Muscle of leg (tissue), 11 donors: ENCODE data around the gene DDIT4. TPM values are rescaled to one million over a fixed set of nuclear protein-coding genes. Genes with fewer than 3 reads are reported as not detected.

Experiments used
- DNase-seq: peaks from one replicate; pipeline ENCODE4 v3.0.0; 2013
- H3K27ac ChIP-seq: one replicate; pipeline ENCODE4 v1.5.1; 2013; ENCODE audit warnings: mild to moderate bottlenecking, low read length, control low read depth
- H3K27me3 ChIP-seq: one replicate; pipeline ENCODE4 v1.6.1; 2013; ENCODE audit warnings: low read length; ENCODE audit not compliant: control insufficient read depth, insufficient read depth
- H3K36me3 ChIP-seq: one replicate; pipeline ENCODE4 v1.6.1; 2013; ENCODE audit warnings: low read length; ENCODE audit not compliant: control insufficient read depth, insufficient read depth
- H3K4me1 ChIP-seq: one replicate; pipeline ENCODE4 v1.6.1; 2013; ENCODE audit warnings: low read length; ENCODE audit not compliant: control insufficient read depth, insufficient read depth
- H3K4me3 ChIP-seq: one replicate; pipeline ENCODE4 v1.5.1; 2013; ENCODE audit warnings: low read length, control low read depth
- H3K9me3 ChIP-seq: replicated peaks from 2 replicates; pipeline ENCODE4 v1.6.1; 2013; ENCODE audit warnings: low read depth, low read length; ENCODE audit not compliant: control insufficient read depth
- WGBS: methylation state at CpG from one replicate; pipeline ENCODE4 v1.1.5; 2013; ENCODE audit warnings: missing lambda C conversion rate; ENCODE audit not compliant: insufficient coverage; 5-methylcytosine and 5-hydroxymethylcytosine counted together
- polyA plus RNA-seq, 8 donors: library from polyadenylated mRNA; unstranded; fragments of 120-200 nt; gene quantifications; one replicate each; pipeline versions ENCODE4 v1.2.1 to v1.2.3, GENCODE V29; 2013; ENCODE audit warnings: inconsistent platforms in 1 of 8, low replicate concordance in 1 of 8; ENCODE audit not compliant: insufficient read length in 8 of 8, insufficient read depth in 1 of 8
- total RNA-seq: library from RNA; stranded (reverse); fragments of 120-200 nt; gene quantifications from one replicate; pipeline ENCODE4 v1.2.4, GENCODE V29; 2013

The DDIT4 gene
- total and polyA plus RNA-seq, 9 donors: 67.2 to 99.8 (median 72.2) TPM

- no peaks in the 10 kb centered on the region for H3K36me3 ChIP-seq
- no peaks in the 10 kb centered on the region for H3K9me3 ChIP-seq
- peak; percentile 92 for DNase-seq
- peak overlapping the region; percentile 87 for H3K27ac ChIP-seq
- H3K4me1 ChIP-seq: peaks cover 56% of the 10 kb centered on the region
- no peaks in the 10 kb centered on the region for H3K27me3 ChIP-seq
- H3K4me3 ChIP-seq: no peak overlapping the region
- WGBS: no CpG with 5 or more reads among the region's 2 CpGs
Observed at GRCh38 chr10:72315611-72316385, 42.1 kb downstream of the DDIT4 start.

DNA sequence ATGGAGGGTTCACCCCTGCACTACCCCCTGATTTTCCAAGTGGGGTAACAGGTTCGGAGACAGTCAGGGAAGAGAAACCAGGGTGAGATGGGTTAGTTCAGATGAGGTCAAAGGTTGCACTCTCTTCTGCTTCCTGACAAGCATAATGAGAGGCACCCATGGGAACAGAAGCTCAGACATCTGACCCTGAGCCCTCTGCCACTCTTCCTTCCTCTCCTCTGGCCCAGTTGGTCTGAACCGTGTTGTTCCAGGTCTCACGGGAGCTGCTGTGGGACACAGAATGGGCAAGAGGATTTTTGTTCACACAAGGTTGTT, 42.6 kb downstream of the DDIT4 start:
- H3K27ac ChIP-seq: peak overlapping the region; percentile 87
- H3K4me1 ChIP-seq: peaks cover 58% of the 10 kb centered on the region
- H3K36me3 ChIP-seq: no peaks in the 10 kb centered on the region
- peak; percentile 27 for DNase-seq
- no peaks in the 10 kb centered on the region for H3K9me3 ChIP-seq
- no peak overlapping the region for H3K4me3 ChIP-seq
- whole genome bisulfite sequencing: 0% methylated on average over 1 of the region's 3 CpGs
- H3K27me3 ChIP-seq: no peaks in the 10 kb centered on the region

DNA sequence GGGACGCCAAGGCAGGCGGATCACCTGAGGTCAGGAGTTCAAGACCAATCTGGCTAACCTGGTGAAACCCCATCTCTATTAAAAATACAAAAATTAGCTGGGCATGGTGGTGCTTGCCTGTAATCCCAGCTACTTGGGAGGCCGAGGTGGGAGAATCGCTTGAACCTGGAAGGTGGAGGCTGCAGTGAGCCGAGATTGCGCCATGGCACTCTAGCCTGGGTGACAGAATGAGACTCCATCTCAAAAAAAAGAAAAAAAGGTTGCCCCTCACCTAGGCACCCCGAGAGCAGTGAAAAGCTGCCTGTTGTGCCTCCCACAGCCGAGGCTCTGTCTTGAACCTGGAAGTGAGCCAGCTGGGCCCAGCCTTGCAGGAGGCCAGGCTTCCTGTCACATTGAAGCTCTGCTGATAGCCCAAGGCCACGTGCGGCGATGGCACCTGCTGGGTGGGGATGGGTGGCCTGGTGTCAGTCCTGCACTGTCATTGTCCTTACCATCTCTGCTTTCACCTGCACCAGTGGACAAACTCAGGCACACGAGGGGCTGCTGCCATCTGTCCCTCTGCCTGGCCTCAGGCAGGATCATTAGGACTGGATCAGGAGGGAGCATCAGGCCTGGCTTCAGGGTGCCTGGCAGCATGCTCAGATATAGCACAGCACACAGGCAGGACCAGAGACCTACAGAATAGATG, 43.2 kb downstream of the DDIT4 start:
- Histone ChIP-seq H3K27ac (peak overlapping the region; percentile 87), H3K4me1 (peaks cover 63% of the 10 kb centered on the region), H3K9me3 (no peaks in the 10 kb centered on the region), H3K4me3 (no peak overlapping the region), H3K36me3 (no peaks in the 10 kb centered on the region), H3K27me3 (no peaks in the 10 kb centered on the region)
- WGBS: 63% methylated on average over 4 of the region's 12 CpGs
- DNase-seq: peak; percentile 70

DNA sequence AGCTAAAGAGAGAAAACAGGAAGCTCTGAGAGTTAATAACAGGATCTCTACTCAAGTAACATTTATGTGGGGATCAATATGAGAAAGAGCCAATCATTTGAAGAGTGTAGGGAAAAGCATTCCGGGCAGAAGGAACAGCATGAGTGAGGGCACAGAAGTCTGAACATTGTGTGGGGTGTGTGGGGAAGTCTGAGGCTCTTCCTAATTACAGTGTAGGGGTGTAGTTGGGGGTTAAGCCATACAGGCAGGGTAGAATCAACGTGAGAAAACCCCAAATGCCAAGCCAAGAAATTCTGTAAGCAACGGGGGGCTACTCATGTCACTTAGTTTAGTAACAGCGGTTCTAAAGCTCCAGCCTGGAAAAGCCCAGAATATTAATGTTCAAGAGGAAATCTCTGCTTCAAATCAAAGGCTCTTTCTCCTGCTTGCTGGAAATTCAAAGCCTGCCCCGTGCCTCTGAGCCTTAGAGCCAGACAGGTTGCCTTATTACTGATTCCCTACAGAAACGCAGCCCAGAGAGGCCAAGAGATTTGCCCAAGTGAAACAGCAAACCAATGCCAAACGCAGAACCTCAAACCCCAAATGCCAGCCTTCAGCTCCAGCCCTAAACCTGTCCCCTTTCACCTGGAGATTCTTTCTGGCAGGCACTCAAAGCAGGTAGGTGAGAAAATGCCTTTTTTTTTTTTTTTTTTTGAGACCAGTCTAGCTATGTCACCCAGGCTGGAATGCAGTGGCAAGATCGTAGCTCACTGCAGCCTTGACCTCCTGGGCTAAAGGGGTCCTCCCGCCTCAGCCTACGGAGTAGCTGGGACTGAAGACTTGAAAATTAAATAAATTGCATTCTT, 44.9 kb downstream of the DDIT4 start:
- Histone ChIP-seq H3K9me3 (no peaks in the 10 kb centered on the region), H3K27ac (peak overlapping the region; percentile 85), H3K36me3 (no peaks in the 10 kb centered on the region), H3K4me1 (peaks cover 81% of the 10 kb centered on the region), H3K27me3 (no peaks in the 10 kb centered on the region), H3K4me3 (no peak overlapping the region)
- 52% methylated on average over 5 of the region's 10 CpGs for WGBS
- DNase-seq: peak; percentile 25

- H3K9me3 ChIP-seq: no peaks in the 10 kb centered on the region
- H3K27ac ChIP-seq: peak overlapping the region; percentile 94
- peak; percentile 91 for DNase-seq
- H3K4me3 ChIP-seq: peak overlapping the region; percentile 30
- H3K36me3 ChIP-seq: no peaks in the 10 kb centered on the region
- peaks cover 86% of the 10 kb centered on the region for H3K4me1 ChIP-seq
- 3% methylated on average over 56 of the region's 60 CpGs for WGBS
- H3K27me3 ChIP-seq: no peaks in the 10 kb centered on the region
Observed at GRCh38 chr10:72319416-72320254, 45.9 kb downstream of the DDIT4 start.

DNA sequence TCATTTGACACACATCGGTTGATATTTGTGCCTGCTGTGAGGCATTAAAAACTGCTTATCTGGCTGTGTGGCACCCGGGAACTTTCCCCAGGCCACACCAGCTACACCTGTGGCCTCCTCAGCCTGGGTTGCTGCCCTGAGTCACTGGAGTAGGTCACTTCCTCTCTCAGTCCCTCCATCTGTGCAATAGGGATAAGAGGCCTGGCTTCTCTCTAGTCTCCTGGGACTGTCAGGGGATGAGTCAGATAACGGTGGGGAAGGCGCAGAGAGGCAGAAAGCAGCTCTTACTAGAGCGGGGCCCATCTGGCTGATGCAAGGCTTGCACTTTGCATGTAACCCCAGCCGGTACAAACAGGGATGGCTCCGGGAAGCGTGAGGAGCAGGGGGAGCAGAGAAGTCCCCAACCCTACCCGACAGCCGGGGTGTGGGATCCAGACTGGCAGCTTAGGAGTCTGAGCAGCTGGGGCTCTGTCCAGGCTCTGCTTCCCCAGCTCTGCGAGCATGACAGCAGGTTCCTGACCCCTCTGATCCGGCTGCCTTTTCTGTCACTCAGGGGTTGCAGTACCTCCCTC, 47.0 kb downstream of the DDIT4 start:
- peaks cover 86% of the 10 kb centered on the region for H3K4me1 ChIP-seq
- H3K4me3 ChIP-seq: no peak overlapping the region
- DNase-seq: peak; percentile 93
- no peaks in the 10 kb centered on the region for H3K36me3 ChIP-seq
- H3K27ac ChIP-seq: peak overlapping the region; percentile 94
- no peaks in the 10 kb centered on the region for H3K27me3 ChIP-seq
- 9% methylated on average over 9 of the region's 12 CpGs for WGBS
- H3K9me3 ChIP-seq: no peaks in the 10 kb centered on the region

DNA sequence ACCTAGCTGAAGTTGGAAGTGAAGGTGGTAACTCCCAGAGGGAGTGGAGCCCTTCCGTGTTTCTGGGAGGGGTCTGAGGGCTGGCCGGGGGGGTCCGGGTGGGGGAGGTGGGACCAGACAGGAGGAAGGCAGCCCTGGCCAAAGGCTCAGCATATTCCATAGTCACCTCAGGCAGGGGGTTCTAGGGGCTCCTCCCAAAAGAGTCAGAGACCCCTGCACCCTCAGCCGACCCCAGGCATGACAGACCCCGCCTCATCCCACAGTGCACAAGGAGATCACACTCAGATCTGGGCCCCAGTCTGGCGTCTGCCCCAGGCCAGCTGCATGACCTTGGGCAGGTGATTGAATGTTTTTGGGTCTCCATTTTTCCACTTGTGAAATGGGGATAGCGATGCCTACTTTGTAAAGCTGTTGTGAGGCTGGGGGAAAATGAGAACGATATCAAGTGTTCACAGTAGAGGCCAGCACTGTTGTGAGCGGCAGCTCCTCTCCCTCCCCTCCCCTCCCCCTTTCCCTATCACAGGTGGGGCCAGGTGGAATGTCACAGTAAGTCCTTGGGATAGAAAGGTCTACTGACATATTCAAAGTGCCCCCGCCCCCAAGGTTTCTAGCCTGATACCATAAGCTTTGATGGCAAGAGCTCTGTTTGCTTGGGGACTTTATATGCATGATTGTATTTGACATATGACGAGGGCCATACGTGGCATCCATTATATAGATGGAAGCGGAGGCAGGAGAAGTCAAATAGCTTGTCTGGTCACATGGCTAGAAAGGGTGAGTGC, 47.7 kb downstream of the DDIT4 start:
- H3K4me1 ChIP-seq: peaks cover 82% of the 10 kb centered on the region
- DNase-seq: no peak
- no peaks in the 10 kb centered on the region for H3K27me3 ChIP-seq
- no peak overlapping the region for H3K4me3 ChIP-seq
- peak overlapping the region; percentile 94 for H3K27ac ChIP-seq
- no peaks in the 10 kb centered on the region for H3K9me3 ChIP-seq
- WGBS: 65% methylated on average over 3 of the region's 13 CpGs
- H3K36me3 ChIP-seq: no peaks in the 10 kb centered on the region

GRCh38 chr10:72322030-72322279, 48.2 kb downstream of the DDIT4 start:
- peak; percentile 15 for DNase-seq
- Histone ChIP-seq H3K36me3 (no peaks in the 10 kb centered on the region), H3K4me1 (peaks cover 80% of the 10 kb centered on the region), H3K27ac (no peak overlapping the region), H3K27me3 (no peaks in the 10 kb centered on the region), H3K9me3 (no peaks in the 10 kb centered on the region), H3K4me3 (no peak overlapping the region)
- WGBS: 100% methylated on average over 2 of the region's 3 CpGs
